Measurements from ENCODE around the gene CRISPLD2.
"Not testable (repeated sequence)": the region's sequence is repeated elsewhere in the genome, so short reads cannot be mapped to it uniquely, and the experiment has no call there.

The CRISPLD2 gene

DNA sequence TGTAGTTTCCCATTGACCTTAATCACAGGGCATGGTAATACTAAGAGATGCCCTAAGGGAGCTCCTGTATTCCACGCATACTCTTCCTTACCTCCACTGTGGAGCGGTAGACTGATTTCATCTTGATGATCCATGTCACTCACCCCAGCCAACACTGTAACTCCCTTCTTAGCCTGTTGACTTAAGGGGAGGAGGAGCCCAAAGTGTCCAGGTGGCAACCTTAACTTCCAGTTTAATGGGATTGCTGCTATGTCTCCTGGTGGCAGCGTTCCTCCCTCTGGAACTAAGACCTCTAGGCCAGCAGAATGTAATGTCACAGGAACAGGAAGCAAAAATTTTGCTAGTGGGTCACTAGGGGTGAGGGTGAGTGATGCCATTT is 36.4 kb downstream of the CRISPLD2 start:
- in situ Hi-C loops (cut with MboI; ENCODE audit: low sequenced_read_pairs) = not testable (repeated sequence)

DNA sequence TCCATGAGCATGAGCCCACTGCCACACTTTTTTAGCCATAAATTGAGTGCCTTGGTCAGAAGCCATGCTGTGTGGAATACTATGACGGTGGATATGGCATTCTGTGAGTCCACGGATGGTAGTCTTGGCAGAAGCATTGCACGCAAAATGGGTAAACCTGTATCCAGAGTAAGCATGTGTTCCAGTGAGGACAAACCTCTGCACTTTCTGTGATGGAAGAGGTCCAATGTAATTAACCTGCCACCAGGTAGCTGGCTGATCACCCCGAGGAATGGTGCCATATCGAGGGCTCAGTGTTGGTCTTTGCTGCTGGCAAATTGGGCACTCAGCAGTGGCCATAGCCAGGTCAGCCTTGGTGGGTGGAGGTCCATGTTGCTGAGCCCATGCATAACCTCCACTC is 37.0 kb downstream of the CRISPLD2 start:
- in situ Hi-C loops (cut with MboI; ENCODE audit: low sequenced_read_pairs) = not testable (repeated sequence)

DNA sequence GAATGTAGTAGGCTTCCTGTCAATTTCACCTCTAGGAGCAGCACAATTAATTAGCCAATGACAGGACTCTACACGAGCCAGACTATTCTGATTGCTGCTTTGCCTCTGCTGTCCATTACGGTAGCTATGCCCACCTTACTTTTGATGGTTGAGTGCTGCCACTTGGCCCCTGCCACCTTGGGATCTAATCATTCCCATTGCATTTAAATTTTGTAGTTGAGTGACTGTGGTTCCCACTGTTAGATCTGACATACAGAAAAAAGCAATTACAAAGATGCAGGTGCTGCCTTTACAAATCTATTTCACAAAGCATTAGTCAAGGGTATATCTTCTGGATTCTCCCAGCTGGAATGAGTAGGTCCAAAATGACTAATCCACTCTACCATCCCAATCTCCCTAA is 39.9 kb downstream of the CRISPLD2 start:
- in situ Hi-C loops (cut with MboI; ENCODE audit: low sequenced_read_pairs) = no loop called here

DNA sequence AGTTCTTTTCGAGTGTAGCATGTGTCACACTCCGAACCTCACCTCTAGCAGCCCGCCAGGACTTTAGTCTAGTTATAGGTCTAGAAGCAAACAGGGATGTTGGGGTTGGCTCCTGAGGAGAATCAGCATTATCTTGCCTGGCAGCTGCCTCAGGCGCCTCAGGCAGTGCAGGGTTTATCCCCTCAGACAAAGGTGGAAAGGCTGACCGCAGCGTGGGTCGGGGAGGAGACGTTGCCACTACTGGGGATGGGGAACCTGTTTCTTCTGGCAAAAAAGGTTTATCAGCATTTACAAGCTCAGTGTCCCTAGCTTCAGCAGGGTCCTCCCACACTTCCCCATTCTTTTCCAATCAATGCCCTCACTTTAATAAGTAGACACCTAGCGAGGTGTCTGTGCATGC is 40.6 kb downstream of the CRISPLD2 start:
- in situ Hi-C loops (cut with MboI; ENCODE audit: low sequenced_read_pairs) = no loop called here

DNA sequence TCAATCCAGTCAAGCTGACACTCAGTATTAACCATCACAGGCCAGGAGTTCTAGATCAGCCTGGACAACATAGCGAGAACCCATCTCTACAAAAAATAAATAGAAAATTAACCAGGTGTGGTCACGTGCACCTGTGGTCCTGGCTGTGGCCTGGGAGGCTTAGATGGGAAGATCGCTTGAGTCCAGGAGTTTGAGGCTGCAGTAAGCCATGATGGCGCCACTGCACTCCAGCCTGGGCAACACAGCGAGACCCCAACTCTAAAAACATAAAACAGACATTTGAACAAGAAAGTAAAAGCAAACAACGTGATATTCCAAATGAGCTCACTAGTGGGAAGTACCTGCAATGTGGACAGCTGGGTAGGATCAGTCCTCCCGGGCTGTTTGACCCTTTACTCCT is 41.9 kb downstream of the CRISPLD2 start:
- in situ Hi-C loops (cut with MboI; ENCODE audit: low sequenced_read_pairs) = no loop called here

DNA sequence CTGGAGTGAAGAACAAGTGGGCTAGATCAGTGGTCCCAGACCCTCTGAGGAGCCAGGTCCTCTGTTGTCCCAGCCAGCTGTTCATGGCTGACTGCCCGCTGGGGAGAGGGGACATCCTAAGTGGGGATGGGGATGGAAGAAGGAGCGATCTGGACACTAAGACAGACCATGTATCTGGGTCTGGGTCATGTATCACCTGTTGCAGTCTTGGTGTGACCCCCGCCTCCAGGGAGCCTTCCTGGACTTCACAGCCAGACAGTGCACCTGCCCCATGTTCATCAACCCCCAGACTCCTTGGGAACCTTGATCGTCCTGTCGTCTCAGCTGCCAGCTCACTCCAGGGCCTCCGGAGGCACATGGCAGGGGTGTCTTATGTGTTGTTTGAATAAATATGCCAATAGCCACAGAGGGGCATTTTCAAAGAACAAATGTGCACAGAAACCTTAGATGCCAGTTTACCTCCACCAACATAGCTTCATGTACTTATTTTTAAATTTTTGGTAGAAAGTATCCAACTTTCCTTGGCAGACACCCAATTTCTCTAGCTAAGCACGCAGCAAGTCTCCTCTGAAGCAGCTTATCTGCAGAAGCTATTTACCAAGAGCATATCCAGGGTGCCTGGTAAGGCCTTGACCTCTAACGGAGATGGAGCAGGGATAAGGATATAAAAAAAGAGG is 43.2 kb downstream of the CRISPLD2 start:
- in situ Hi-C loops (cut with MboI; ENCODE audit: low sequenced_read_pairs) = no loop called here

DNA sequence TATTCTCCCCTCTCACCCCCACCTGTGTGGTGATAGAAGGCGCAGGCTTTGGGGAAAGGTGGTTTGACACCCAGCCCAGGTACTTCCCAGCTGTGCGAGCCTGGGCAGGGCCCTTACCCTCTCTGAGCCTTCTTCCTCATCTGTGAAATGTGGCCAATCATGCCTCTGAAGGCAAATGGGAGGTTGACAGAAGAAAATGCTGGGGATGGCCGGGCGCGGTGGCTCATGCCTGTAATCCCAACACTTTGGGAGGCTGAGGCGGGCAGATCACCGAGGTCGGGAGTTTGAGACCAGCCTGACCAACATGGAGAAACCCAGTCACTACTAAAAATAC is 43.7 kb downstream of the CRISPLD2 start:
- in situ Hi-C loops (cut with MboI; ENCODE audit: low sequenced_read_pairs) = no loop called here

DNA sequence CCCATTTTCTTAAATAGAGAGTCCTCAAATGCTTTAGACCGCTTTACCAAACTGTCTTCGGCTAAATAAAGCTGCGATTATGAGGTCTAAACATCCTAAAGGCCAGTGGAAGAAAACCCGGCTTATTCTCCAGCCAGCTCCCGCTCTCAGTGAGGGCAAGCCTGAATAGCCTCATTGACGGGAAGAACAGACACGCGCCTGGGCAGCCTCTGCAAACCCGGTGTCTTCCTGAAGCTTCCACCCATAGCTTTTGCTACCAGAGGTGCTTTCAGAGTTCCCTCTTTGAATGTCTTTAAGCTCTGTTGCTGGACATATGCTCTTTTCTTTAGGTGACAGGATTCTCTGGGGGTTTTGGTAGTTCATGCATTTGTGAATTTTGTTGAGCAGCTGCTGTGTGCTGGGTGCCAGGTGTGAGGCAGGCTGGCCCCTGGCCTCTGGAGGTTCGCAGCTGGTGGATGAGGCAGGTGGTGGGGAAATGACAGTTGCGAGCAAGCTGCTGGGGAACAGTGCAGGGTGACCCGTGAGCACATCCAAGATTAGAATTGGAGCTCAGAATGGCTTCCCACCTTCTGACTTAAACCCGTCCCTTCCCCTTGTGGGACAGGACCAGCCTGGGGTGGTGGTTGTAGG is 44.7 kb downstream of the CRISPLD2 start:
- in situ Hi-C loops (cut with MboI; ENCODE audit: low sequenced_read_pairs) = no loop called here

DNA sequence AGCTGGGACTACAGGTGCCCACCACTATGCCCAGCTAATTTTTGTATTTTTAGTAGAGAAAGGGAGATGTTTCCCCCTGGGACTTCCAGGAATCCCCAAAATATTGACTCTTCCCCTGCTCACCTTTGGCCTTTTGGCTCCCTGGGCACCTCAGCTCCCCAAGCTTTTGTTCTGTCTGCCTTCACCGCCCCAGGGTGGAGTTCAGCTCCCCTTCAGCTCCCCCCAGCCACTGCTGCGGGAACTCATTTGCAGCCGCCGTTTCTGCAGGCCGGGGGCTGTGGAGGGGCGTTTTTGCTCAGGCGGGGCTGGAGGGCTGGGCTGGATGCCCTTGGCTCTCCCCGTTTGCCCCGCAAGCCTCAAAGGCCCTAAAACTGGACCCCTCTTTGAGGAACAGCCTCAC is 47.9 kb downstream of the CRISPLD2 start:
- in situ Hi-C loops (cut with MboI; ENCODE audit: low sequenced_read_pairs) = no loop called here

DNA sequence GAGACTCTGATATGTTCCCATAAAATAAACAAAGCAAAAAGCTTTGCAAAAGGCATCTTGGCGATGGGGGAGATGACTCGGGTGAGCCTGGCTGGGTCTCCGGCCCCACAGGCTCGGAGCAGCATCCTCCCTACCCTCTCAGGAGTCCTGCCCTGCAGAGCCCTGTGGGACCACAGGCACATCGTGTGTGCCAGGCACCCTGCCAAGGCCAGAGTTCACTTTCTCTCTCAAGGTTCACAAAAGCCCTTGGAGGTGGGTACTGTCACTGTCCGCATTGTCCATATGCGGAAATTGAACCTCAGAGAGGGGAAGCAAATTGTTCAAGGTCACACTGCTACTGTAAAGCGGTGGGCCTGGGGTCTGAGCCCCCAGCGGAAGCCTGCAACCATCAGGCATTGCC is 48.5 kb downstream of the CRISPLD2 start:
- in situ Hi-C loops (cut with MboI; ENCODE audit: low sequenced_read_pairs) = no loop called here

DNA sequence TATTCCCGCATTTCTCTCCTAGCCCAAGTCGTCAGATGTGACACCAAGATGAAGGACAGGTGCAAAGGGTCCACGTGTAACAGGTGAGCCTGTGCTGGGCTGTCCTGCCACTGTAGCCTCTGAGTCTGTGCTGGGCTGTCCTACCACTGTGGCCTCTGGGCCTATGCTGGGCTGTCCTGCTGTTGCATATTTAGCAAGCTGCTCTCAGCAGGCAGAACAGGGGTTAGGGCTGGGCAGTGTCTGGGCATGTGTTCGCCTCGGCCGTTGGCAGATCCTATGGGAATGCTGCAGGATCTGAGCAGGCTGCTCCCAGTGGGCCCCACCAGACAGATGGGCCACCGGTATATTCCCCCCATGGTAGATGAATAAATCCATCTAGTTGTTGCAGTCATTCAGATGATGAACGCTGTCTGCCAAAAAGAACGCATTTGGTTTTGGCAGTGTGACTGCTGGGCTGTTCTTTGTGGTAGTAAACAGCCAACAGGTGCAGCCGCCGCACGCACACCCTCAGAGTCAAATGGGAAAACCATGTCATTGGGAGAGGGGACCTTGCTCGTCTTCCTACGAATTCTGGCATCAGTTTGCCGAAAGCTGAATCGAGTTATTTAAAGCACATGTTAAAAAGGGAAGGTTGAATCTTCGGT is 49.2 kb downstream of the CRISPLD2 start:
- in situ Hi-C loops (cut with MboI; ENCODE audit: low sequenced_read_pairs) = no loop called here

DNA sequence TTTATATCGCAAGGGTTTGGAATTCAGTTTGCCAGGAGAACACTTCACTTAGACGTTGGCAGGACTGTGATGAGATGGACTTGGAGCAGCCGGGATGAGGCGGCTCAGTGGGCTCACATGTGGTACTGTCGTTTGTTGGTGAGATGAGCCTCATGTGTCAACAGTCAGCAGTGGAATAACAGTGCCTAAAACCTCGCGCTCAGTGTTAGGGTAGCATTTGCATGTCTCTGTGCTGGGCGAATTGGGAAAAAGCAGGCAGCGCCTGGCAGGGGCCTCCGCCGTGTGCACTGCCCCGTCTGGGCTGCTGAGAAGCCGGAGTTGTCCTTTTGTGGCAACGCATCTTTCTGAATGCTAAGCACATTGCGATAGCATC is 49.7 kb downstream of the CRISPLD2 start:
- in situ Hi-C loops (cut with MboI; ENCODE audit: low sequenced_read_pairs) = no loop called here

DNA sequence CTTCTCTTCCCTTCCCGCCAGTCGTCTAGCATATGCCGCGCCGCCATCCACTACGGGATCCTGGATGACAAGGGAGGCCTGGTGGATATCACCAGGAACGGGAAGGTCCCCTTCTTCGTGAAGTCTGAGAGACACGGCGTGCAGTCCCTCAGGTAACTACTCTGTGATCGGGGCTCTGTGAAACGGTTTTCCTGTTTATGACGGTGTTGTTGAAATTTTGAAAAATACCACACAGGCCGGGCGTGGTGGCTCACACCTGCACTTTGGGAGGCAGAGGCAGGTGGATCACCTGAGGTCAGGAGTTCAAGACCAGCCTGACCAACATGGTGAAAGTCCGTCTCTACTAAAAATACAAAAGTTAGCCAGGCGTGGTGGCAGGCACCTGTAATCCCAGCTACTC is 53.2 kb downstream of the CRISPLD2 start:
- in situ Hi-C loops (cut with MboI; ENCODE audit: low sequenced_read_pairs) = not testable (repeated sequence)

DNA sequence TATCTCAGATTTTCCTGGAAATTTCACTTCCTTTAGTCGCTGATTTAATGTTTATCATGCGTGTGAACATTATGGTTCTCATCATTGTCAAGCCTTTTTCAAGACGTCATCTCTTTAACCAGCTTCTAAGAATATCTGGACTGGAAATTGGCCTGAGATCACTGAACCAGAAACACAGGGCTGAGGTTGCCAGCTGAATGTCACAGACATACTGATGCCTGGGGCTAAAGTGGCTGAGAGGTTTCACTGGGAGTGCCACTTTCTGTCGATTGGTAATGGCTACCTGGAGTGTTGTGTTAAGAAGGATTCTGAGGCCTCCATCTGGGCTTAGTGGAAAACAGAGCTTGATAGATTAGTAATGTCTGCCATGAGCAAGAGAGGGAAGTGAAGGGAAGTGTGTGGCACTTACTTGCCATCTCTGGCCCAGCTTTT is 54.2 kb downstream of the CRISPLD2 start:
- in situ Hi-C loops (cut with MboI; ENCODE audit: low sequenced_read_pairs) = no loop called here

DNA sequence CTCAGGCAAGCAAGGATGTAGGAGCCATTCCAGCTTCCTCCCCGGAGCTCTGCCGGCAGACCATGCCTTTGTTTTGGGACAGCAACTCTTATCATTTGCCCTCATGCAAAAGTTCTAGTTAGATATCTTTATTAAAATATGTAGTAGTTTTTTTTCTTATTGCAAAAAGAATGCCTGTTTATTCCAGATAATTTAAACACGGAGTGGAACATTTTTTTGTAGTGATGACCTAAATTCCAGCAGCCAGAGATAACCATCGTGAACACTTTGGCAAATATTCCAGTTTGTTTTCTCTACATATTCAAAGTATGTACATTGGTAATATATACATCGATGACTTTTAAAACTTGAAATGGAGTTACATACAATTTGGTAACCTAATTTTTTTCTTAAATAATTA is 54.8 kb downstream of the CRISPLD2 start:
- in situ Hi-C loops (cut with MboI; ENCODE audit: low sequenced_read_pairs) = no loop called here

DNA sequence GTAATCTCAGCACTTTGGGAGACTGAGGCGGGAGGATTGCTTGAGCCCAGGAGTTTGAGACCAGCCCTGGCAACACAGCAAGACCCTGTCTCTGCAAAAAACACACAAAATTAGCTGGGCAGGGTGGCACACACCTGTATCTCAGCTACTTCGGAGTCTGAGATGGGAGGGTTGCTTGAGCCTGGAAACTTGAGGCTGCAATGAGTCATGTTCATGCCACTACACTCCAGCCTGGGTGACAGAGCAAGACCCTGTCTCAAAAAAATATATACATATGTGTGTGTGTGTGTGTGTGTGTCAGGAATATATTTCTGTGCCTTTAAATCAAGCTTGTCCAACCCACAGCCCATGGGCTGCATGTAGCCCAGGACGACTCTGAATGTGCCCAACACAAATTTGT is 55.2 kb downstream of the CRISPLD2 start:
- in situ Hi-C loops (cut with MboI; ENCODE audit: low sequenced_read_pairs) = no loop called here

DNA sequence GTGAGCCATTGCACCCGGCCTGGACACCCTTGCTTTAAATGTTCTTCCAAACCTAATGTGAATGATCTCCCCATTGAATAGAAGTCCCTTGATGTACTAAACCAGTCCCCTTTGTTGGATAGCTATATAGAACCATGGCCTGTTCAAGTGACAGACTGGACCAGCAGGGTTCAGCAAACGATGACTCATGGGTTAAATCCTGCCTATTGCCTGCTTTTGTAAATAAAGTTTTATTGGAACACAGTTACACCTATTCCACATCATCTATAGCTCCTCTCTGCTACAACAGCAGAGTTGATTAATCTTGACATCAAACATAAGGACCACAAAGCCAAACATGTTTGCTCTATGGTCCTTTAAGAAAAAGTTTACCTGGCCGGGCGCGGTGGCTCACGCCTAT is 56.1 kb downstream of the CRISPLD2 start:
- in situ Hi-C loops (cut with MboI; ENCODE audit: low sequenced_read_pairs) = no loop called here

DNA sequence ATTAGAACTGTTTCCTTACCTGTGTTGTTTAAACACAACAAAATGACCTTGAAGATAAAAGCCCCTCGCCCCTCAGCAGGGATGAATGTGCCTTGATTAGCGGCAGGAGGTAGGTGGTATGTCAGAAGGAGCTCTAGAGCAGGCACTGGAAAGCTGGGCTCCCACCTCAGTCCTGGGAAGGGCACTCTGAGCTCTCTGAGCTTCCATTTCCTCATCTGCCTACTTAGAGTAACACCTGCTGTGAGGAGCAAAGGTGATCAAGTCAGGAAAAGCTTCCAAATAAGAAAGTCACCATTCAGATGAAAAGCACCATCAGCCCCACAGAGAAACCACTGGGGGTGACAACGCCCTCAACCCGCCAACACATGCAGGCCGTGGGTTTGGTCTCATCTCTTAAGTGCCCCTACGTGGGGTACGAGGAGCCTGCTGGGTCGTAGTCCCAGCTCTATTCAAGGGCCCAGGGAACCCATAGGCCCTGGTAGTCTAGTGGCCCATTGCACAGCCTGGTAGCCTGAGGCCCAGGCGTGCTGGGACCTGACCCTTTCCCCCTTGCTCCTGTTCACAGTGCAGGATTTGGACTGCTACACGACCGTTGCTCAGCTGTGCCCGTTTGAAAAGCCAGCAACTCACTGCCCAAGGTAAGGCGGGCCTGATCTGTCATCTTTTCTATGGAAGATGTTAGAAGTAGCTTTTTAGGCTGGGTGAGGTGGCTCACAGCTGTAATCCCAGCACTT is 57.3 kb downstream of the CRISPLD2 start:
- in situ Hi-C loops (cut with MboI; ENCODE audit: low sequenced_read_pairs) = no loop called here

DNA sequence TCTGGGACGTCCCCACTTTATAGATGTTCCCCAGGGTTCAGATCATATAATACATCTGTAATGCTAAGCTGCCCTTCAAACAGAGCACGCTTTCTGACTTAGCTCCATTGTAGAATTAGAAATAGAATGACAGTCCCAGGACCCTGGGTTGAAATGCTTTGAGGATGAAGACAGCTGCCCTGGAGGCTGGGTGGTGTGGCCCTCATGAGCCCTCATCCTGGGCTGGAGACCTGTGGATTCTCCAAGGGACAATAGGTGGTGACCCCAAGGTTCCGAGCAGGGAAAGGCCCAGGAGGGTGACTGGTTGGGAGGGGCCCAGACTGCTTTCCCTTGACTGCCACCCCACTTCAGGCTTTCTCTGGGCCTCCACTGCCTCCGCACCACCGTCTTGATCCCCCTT is 59.0 kb downstream of the CRISPLD2 start:
- in situ Hi-C loops (cut with MboI; ENCODE audit: low sequenced_read_pairs) = no loop called here

DNA sequence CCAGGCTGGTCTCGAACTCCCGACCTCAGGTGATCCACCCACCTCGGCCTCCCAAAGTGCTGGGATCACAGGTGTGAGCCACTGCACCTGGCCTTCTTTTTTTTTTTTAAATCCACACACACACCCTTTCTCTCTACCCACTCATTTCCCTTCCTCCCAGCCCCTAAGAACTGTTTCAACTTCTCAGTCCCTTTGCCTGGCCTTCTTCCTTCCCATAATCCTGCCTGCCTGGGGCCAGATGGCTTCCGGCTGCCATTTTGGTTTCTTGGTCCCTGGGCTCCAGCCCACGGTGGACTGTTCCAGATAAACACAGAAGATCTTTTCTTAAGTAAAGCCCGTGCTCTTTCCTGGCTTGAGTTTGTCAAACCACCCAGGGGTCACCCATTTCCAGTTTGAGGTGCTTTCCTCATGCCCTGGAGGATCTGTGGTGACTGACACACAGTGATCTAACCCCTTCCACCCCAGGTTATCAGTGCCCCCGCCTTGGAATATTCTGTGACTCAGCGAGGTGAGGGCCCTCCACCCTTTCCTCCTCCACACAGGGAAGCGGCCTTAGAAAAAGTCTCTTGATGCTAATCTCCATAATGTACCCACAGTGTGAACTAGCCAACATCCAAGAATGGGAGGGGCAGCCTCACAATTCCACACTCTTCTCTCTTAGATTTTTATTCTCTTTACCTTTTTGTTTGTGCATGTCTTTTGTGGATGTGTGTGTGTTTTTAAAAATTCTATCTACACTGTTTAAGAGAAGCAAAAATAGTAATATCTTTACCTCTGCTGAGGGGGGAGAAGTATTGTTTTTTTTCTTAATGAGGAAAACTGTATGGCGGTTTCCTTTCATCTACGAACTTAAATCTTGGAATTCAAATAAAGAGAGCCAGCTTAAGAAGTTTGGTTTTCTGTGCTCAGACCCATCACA is 60.0 kb downstream of the CRISPLD2 start:
- in situ Hi-C loops (cut with MboI; ENCODE audit: low sequenced_read_pairs) = no loop called here
